Stimulated activated naive B cell treated with anti-CD40 and anti-IgM and Interleukin-4, amounts not matched to agents 10 μg/mL and 1 μg/mL and 100 μg/mL, for 72 hours (primary cell): ENCODE data around the gene R3HCC1L.

Source experiments
- ATAC-seq, 2 donors: fragments of 150-1000 bp; cut with Tn5 transposase; replicated peaks; 2 replicates each; pipeline ENCODE4 v1.10.0; 2021; ENCODE audit warnings: moderate library complexity in 1 of 2
- DNase-seq: peaks from one replicate; pipeline ENCODE4 v3.0.0; 2021
- H3K27ac Mint-ChIP-seq: one replicate; pipeline ENCODE4 v1.8.0; 2022; ENCODE audit warnings: mild to moderate bottlenecking, mixed read lengths
- H3K27me3 Mint-ChIP-seq, 2 donors: one replicate each; pipeline ENCODE4 v1.8.0; 2022; ENCODE audit warnings: mixed read lengths in 2 of 2
- H3K36me3 Mint-ChIP-seq, 2 donors: one replicate each; pipeline ENCODE4 v1.8.0; 2022; ENCODE audit warnings: mixed read lengths in 2 of 2, mild to moderate bottlenecking in 1 of 2
- H3K4me1 Mint-ChIP-seq, 2 donors: one replicate each; pipeline ENCODE4 v1.8.0; 2022; ENCODE audit warnings: mixed read lengths in 2 of 2, mild to moderate bottlenecking in 1 of 2
- H3K4me3 Mint-ChIP-seq, 2 donors: one replicate each; pipeline ENCODE4 v1.8.0; 2022; ENCODE audit warnings: mild to moderate bottlenecking in 2 of 2, mixed read lengths in 2 of 2, moderate library complexity in 1 of 2
- H3K9me3 Mint-ChIP-seq, 2 donors: one replicate each; pipeline ENCODE4 v1.8.0; 2022; ENCODE audit warnings: mixed read lengths in 2 of 2, mild to moderate bottlenecking in 1 of 2

R3HCC1L gene

DNA sequence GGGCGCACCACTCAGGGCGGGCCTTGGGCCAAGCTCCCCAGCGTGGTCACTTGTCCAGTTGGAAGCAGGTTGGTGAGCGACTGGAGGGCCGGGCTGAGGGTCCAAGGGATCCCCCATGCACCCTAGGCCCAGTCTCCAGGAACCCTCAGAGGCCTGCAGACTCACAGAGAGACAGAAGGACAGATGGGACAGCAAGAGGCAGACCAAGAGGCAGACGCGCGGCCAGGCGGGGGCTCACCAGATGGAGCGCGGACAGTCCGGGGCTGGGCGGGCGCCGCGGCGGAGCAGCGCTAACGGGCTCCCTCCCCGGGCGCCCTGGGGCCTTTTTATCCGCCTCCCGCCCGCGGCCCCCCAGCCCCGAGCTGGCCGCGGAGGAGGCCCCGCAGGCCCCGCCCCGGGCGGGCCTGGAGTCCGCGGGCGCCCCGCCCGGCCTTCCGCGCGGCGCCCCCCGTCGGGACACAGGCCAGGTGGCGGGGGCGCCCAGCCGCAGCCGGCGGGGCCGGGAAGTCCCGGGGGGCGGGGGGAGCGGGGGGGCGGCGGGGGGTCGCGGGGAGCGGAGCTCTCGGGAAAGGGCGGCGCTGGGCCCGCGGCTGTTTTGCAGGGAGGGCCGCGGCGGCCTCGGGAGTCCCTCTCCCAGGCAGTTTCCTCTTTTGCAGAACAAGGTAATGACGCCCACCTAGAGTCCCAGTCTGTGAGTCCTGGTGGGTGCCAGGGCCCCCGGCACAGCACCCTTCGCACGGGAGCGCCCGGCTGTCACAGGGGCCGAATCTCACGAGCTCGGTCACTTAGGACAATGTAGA is 133.6 kb downstream of the R3HCC1L start, which contains the start of gene LOXL4:
LOXL4 (minus strand) TSS at position 301 of the 800 bp plus-strand sequence. CDS start 5,175 bp downstream, outside the sequence.
- H3K4me3 Mint-ChIP-seq = peak within 1 kb of the TSS; percentile 81 to 82
- H3K36me3 Mint-ChIP-seq = peaks cover 0 to 4% of the 10 kb centered on the region in 2 donors
- ATAC-seq (peak; percentile 66 to 71), DNase-seq (no peak)
- peaks cover 17 to 18% of the 10 kb centered on the region in 2 donors for H3K4me1 Mint-ChIP-seq
- H3K27me3 Mint-ChIP-seq = peaks cover under 1 to 22% of the 10 kb centered on the region in 2 donors
- H3K9me3 Mint-ChIP-seq = no peaks in the 10 kb centered on the region
- H3K27ac Mint-ChIP-seq = peak within 1 kb of the TSS; percentile 73

DNA sequence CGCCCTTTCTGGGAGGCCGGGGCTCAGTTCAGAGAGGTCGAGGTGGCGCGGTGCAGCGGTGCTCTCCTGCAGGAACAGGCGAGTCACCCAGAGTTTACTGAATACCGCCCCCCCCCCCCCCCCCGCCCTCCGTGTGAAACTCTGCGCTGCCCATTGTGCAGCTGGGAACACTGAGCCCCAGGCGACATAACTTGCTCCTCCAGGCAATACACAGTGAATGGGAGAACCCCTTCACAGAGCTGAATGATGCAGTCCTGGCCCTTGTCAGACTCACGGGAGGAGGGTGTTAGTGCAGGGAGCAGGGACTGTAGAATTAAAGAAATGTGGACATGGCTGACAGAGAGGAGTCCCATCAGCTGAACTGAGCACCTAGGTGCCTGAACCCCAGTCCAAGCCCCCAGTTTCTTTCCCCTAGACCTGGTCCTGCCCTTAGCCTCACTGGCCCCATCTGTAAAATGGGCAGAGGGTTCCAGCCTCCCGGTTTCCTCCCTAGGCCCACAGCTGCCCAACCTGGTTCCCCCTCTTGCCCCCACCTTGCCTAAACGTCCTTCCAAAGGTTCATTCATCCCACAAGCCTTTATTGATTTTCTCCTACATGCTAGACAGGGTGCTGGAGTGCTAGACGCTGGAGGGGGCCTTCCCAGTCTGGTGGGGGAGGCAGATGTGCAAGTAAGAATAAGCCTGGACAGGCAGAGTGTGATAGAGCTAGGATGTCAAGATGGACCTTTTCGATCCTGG is 134.4 kb downstream of the R3HCC1L start:
- Mint-ChIP-seq H3K4me3 (peak overlapping the region; percentile 81), H3K36me3 (no peaks in the 10 kb centered on the region)
- peak; percentile 33 for ATAC-seq

DNA sequence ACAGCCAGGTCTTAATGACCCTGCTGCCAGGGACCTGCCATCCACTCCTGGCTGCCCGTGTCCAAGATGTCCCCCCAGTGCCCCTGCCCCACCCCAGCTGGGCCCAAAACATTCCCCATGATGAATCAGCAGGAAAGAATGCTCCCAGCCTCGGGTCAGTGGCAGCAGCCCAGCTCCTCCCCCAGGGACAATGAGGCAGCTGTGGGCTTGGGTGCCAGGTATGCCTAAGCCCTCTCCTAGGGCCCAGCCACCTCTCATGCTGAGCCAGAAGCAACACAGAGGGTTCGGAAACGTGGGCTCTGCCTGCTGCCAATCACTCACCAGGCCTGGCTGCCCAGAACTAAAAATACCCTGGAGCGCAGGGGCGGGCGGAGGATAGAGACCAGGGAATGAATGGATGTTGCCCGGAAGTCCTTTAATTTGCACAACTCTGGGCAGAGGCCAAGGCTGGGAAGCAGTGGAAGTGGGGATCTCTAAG is 135.0 kb downstream of the R3HCC1L start:
- DNase-seq (no peak), ATAC-seq (no peak)
- peaks cover 5 to 22% of the 10 kb centered on the region in 2 donors for H3K27me3 Mint-ChIP-seq
- peaks cover 13 to 17% of the 10 kb centered on the region in 2 donors for H3K4me1 Mint-ChIP-seq
- H3K4me3 Mint-ChIP-seq = peak overlapping the region in 1 of 2 donors; percentile 81
- no peak overlapping the region for H3K27ac Mint-ChIP-seq
- no peaks in the 10 kb centered on the region for H3K9me3 Mint-ChIP-seq
- no peaks in the 10 kb centered on the region for H3K36me3 Mint-ChIP-seq

More for the DNA sequence above, 134.4 kb downstream of the R3HCC1L start:
- Mint-ChIP-seq H3K4me1 (peaks cover 17 to 18% of the 10 kb centered on the region in 2 donors), H3K27ac (peak overlapping the region; percentile 73), H3K27me3 (peaks cover 5 to 22% of the 10 kb centered on the region in 2 donors), H3K9me3 (no peaks in the 10 kb centered on the region)
- no peak for DNase-seq

- H3K27me3 Mint-ChIP-seq = peaks cover 5 to 22% of the 10 kb centered on the region in 2 donors
- ATAC-seq = no peak
- H3K4me3 Mint-ChIP-seq = no peak overlapping the region
- H3K9me3 Mint-ChIP-seq = no peaks in the 10 kb centered on the region
- H3K36me3 Mint-ChIP-seq = no peaks in the 10 kb centered on the region
- H3K27ac Mint-ChIP-seq = no peak overlapping the region
- H3K4me1 Mint-ChIP-seq = peaks cover 12 to 15% of the 10 kb centered on the region in 2 donors
- DNase-seq = no peak
Measured at GRCh38 chr10:98270073-98270740, 135.8 kb downstream of the R3HCC1L start.

DNA sequence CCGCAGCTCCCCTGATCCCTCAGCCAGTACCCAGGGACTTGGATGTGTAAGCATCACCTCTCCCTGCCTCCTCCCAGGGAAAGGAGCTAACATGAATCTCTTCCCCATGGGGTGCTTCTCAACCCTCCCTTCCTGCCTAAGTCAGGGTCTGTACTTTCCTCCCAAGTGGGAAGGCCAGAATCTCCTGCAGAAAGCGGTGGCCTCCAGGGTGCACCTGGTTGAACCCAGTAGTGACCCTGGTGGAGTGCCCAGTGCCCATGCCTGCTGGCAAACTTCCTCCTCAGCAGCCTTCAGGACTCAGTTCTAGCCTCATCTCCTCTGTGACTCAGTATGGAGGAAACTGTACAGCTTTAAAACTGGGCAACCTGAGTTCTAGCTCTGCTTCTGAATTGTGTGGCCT is 136.3 kb downstream of the R3HCC1L start:
- DNase-seq (no peak), ATAC-seq (no peak)
- peaks cover 5 to 22% of the 10 kb centered on the region in 2 donors for H3K27me3 Mint-ChIP-seq
- H3K9me3 Mint-ChIP-seq = no peaks in the 10 kb centered on the region
- no peak overlapping the region for H3K4me3 Mint-ChIP-seq
- peaks cover 15% of the 10 kb centered on the region in 2 donors for H3K4me1 Mint-ChIP-seq
- H3K27ac Mint-ChIP-seq = no peak overlapping the region
- H3K36me3 Mint-ChIP-seq = no peaks in the 10 kb centered on the region

DNA sequence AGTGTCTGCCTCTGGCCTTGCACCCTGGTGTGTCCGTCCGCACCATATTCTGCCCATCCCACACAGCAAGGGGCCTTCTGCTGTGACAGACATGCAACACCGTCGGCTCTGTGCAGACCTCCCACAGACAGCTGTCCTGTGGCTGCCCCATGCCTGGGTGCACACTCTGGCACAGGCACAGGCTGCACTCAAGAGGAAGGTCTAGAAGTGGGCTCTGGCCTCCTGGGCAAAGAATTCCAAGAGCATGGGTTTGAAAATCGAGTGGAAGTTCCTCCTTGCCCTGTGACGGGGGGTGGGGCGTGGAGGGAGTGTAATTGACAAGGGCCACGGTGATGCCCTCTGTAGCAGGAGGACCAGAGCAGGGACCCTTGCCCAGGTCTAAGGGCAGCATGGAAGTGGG is 137.8 kb downstream of the R3HCC1L start:
- no peaks in the 10 kb centered on the region for H3K9me3 Mint-ChIP-seq
- no peaks in the 10 kb centered on the region for H3K36me3 Mint-ChIP-seq
- peaks cover 5 to 17% of the 10 kb centered on the region in 2 donors for H3K27me3 Mint-ChIP-seq
- no peak overlapping the region for H3K4me3 Mint-ChIP-seq
- DNase-seq (no peak), ATAC-seq (no peak)
- H3K4me1 Mint-ChIP-seq = peaks cover 13 to 18% of the 10 kb centered on the region in 2 donors
- H3K27ac Mint-ChIP-seq = no peak overlapping the region

DNA sequence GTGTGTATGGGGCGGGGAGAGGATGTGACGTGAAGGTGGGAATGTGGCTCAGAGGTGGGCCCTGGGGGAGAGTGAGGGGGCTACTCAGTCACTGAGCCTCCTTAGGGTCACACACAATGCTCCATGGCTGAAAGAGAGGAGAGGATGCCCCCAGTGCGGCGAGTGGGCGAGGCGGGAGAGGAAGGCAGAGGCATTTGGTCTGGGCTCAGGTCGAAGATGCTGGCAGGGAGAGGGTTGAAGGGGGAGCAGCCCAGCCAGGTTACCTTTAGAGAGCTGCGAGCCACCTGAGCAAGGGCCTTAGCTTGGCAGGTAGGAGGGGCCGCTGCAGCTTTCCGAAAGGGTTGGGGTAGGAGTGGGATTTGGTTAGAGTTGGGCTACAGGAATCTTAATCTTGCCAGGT is 138.2 kb downstream of the R3HCC1L start:
- Mint-ChIP-seq H3K4me3 (no peak overlapping the region), H3K36me3 (no peaks in the 10 kb centered on the region), H3K4me1 (peaks cover 13 to 14% of the 10 kb centered on the region in 2 donors), H3K27me3 (peaks cover 5 to 17% of the 10 kb centered on the region in 2 donors), H3K9me3 (no peaks in the 10 kb centered on the region), H3K27ac (no peak overlapping the region)
- no peak for ATAC-seq
- no peak for DNase-seq

- Mint-ChIP-seq H3K9me3 (no peaks in the 10 kb centered on the region), H3K36me3 (no peaks in the 10 kb centered on the region), H3K4me1 (peaks cover 11% of the 10 kb centered on the region in 2 donors), H3K4me3 (no peak overlapping the region), H3K27me3 (peaks cover 6 to 19% of the 10 kb centered on the region in 2 donors), H3K27ac (no peak overlapping the region)
- ATAC-seq = no peak
- DNase-seq = no peak
Measured at GRCh38 chr10:98273057-98273850, 138.8 kb downstream of the R3HCC1L start.

GRCh38 chr10:98274562-98274961 is 140.1 kb downstream of the R3HCC1L start:
- DNase-seq = no peak
- H3K27me3 Mint-ChIP-seq = peaks cover 16 to 17% of the 10 kb centered on the region in 2 donors

GRCh38 chr10:98276311-98276710 is 141.9 kb downstream of the R3HCC1L start:
- Mint-ChIP-seq H3K27me3 (peaks cover 30 to 33% of the 10 kb centered on the region in 2 donors), H3K4me1 (peaks cover 0 to 6% of the 10 kb centered on the region in 2 donors), H3K4me3 (no peak overlapping the region), H3K9me3 (peaks cover 5 to 6% of the 10 kb centered on the region in 2 donors), H3K27ac (no peak overlapping the region), H3K36me3 (peaks cover 2 to 4% of the 10 kb centered on the region in 2 donors)
- no peak for DNase-seq
- no peak for ATAC-seq

More at GRCh38 chr10:98274562-98274961, 140.1 kb downstream of the R3HCC1L start:
- Mint-ChIP-seq H3K4me3 (no peak overlapping the region), H3K9me3 (no peaks in the 10 kb centered on the region), H3K36me3 (no peaks in the 10 kb centered on the region), H3K27ac (no peak overlapping the region), H3K4me1 (peaks cover 5 to 6% of the 10 kb centered on the region in 2 donors)
- ATAC-seq = no peak

- no peak for ATAC-seq
- DNase-seq = no peak
- Mint-ChIP-seq H3K4me3 (no peak overlapping the region), H3K27me3 (peaks cover 38 to 45% of the 10 kb centered on the region in 2 donors), H3K27ac (no peak overlapping the region), H3K36me3 (peaks cover 2 to 4% of the 10 kb centered on the region in 2 donors), H3K4me1 (no peaks in the 10 kb centered on the region), H3K9me3 (peaks cover 10 to 14% of the 10 kb centered on the region in 2 donors)
Measured at GRCh38 chr10:98285416-98285815, 151.0 kb downstream of the R3HCC1L start.

DNA sequence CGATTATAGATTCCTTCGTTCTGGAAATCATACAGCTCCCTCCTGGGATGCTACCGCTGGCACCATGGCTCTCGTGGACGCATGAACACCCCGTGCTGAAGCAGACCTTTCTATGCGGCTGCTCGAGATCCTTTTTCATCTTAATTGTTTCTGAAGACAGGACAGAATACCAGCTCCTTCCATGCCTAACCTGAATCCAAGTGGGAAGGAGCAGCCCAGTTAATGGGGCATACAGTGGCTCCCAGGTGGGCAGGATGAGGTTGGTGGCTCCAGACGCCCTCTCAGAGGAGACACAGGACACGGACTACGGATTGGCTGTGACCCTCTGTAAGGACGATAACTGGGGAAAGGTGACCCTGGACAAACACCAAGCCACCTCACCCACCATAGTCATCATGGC is 152.0 kb downstream of the R3HCC1L start:
- Mint-ChIP-seq H3K36me3 (no peaks in the 10 kb centered on the region), H3K4me1 (no peaks in the 10 kb centered on the region), H3K4me3 (no peak overlapping the region), H3K27me3 (peaks cover 31 to 38% of the 10 kb centered on the region in 2 donors), H3K27ac (no peak overlapping the region), H3K9me3 (peaks cover 4 to 8% of the 10 kb centered on the region in 2 donors)
- DNase-seq (no peak), ATAC-seq (no peak)

DNA sequence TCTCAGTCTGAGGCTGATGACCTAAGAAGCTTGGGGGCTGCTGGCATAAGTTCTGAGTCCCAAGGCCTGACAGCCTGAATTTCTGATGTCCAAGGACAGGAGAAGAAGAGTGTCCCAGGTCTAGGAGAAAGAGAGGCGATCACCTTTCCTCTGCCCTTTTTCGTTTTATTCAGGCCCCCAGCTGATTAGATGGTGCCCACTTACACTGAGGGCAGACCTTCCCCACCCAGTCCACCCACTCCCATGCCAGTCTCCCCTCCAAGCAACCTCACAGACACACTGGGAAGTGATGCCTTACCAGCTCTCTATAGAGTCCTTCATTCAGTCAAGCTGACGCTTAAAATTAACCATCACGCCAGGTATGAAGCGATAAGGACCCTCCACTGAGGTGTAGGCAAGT is 152.9 kb downstream of the R3HCC1L start:
- Mint-ChIP-seq H3K27me3 (peaks cover 26 to 38% of the 10 kb centered on the region in 2 donors), H3K36me3 (no peaks in the 10 kb centered on the region), H3K9me3 (peaks cover 0 to under 1% of the 10 kb centered on the region in 2 donors), H3K4me1 (no peaks in the 10 kb centered on the region), H3K27ac (no peak overlapping the region), H3K4me3 (no peak overlapping the region)
- no peak for DNase-seq
- no peak for ATAC-seq
